Right atrium auricular region (tissue), 2 donors: ENCODE results near the gene ATP6V0A1. TPM values are rescaled to one million over a fixed set of nuclear protein-coding genes. Genes with fewer than 3 reads are reported as not detected.
"Not testable (repeated sequence)": the region's sequence is repeated elsewhere in the genome, so short reads cannot be mapped to it uniquely, and the experiment has no call there.

Experiments
- DNase-seq: peaks from one replicate; pipeline ENCODE4 v3.0.0-alpha.2; 2019; ENCODE audit warnings: low spot score
- H3K27ac ChIP-seq, 2 donors: fragments of 200-600 bp; sonication (generic); 1 replicate in 1 of 2; 2 replicates in 1 of 2; pipeline ENCODE4 v1.5.1; 2016 to 2019
- H3K27me3 ChIP-seq, 2 donors: fragments of 200-600 bp; sonication (generic); one replicate each; pipeline versions ENCODE4 v1.5.1 to v1.6.0; 2017 to 2019
- H3K36me3 ChIP-seq: fragments of 200-600 bp; sonication (generic); one replicate; pipeline ENCODE4 v1.5.1; 2016
- H3K4me1 ChIP-seq, 2 donors: fragments of 200-600 bp; sonication (generic); one replicate each; pipeline versions ENCODE4 v1.5.1 to v1.6.0; 2017 to 2019
- H3K4me3 ChIP-seq, 2 donors: fragments of 200-600 bp; sonication (generic); 1 replicate in 1 of 2; 2 replicates in 1 of 2; pipeline ENCODE4 v1.5.1; 2017 to 2019; ENCODE audit warnings: mild to moderate bottlenecking in 1 of 2, moderate library complexity in 1 of 2
- H3K9me3 ChIP-seq, 2 donors: fragments of 200-600 bp; sonication (generic); one replicate each; pipeline ENCODE4 v1.5.1; 2019
- CTCF ChIP-seq, 2 donors: fragments of 200-600 bp; sonication (generic); IDR thresholded peaks; one replicate each; pipeline ENCODE4 v1.5.1; 2019; ENCODE audit warnings: antibody characterized with exemption in 2 of 2
- total RNA-seq, 2 donors: library from RNA; depleted of rRNA; stranded (reverse); fragments of >200 nt; gene quantifications; one replicate each; pipeline ENCODE4 v1.1.0, GENCODE V29; 2016

The ATP6V0A1 gene
- total RNA-seq, 2 donors from 2014 or later: 38.9 to 67.5 TPM

DNA sequence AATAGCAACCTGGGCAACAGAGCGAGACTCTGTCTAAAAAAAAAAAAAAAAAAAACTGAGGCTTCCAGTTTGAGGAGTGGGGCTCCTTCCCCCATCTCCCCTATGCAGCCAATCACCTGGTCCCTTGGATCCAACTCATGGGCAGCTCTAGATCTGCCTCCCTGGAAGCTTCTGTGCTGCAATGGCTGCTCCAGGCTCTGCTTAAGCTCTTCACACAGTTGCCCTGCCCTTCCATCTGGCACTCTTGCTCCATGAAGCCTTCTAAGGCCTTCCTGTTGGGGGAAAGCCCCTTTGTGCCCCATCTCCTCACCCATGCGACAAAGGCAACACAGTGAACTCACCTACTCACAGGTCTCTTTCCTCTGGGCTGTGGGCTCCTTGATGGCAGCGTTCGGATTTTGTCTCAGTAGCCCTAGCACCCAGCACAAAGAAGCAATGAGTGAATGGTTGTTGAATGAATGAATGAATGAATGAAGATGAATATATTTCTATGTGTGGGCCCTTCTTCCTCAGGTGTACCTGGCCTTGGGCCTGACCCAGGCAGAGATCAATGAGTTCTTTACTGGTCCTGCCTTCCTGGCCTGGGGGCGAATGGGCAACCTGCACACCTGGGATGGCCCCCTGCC is 79.3 kb downstream of the ATP6V0A1 start:
- no peak overlapping the region for H3K4me3 ChIP-seq
- H3K9me3 ChIP-seq: no peaks in the 10 kb centered on the region
- H3K27me3 ChIP-seq: no peaks in the 10 kb centered on the region
- H3K4me1 ChIP-seq: peaks cover 0 to 22% of the 10 kb centered on the region in 2 donors
- no peak for TF ChIP-seq CTCF (IDR thresholded peaks at IDR 0.05)
- no peak for DNase-seq
- no peak overlapping the region for H3K27ac ChIP-seq
- peaks cover 38% of the 10 kb centered on the region for H3K36me3 ChIP-seq

GRCh38 chr17:42538482-42538881 is 79.8 kb downstream of the ATP6V0A1 start:
- Histone ChIP-seq H3K36me3 (peaks cover 40% of the 10 kb centered on the region), H3K27me3 (no peaks in the 10 kb centered on the region), H3K27ac (no peak overlapping the region), H3K4me1 (peaks cover 0 to 22% of the 10 kb centered on the region in 2 donors), H3K9me3 (no peaks in the 10 kb centered on the region), H3K4me3 (no peak overlapping the region)
- TF ChIP-seq CTCF (IDR thresholded peaks at IDR 0.05): no peak
- no peak for DNase-seq

GRCh38 chr17:42540558-42540957 is 81.9 kb downstream of the ATP6V0A1 start:
- not testable (repeated sequence) for H3K4me3 ChIP-seq, H3K27ac ChIP-seq, H3K27me3 ChIP-seq, DNase-seq, H3K9me3 ChIP-seq
- Histone ChIP-seq H3K4me1 (peaks cover 0 to 13% of the 10 kb centered on the region in 2 donors), H3K36me3 (peaks cover 40% of the 10 kb centered on the region)

- Histone ChIP-seq H3K9me3 (no peaks in the 10 kb centered on the region), H3K4me1 (peaks cover 0 to 11% of the 10 kb centered on the region in 2 donors), H3K4me3 (no peak overlapping the region), H3K36me3 (peaks cover 40% of the 10 kb centered on the region), H3K27me3 (no peaks in the 10 kb centered on the region), H3K27ac (no peak overlapping the region)
- TF ChIP-seq CTCF (IDR thresholded peaks at IDR 0.05): no peak
- DNase-seq: no peak
These were observed 82.6 kb downstream of the ATP6V0A1 start for GRCh38 chr17:42541041-42541833.

GRCh38 chr17:42543190-42544079 is 84.8 kb downstream of the ATP6V0A1 start:
- H3K27ac ChIP-seq: no peak overlapping the region

More at GRCh38 chr17:42543190-42544079, 84.8 kb downstream of the ATP6V0A1 start:
- Histone ChIP-seq H3K4me3 (no peak overlapping the region), H3K36me3 (peaks cover 36% of the 10 kb centered on the region), H3K4me1 (peaks cover 0 to 12% of the 10 kb centered on the region in 2 donors), H3K9me3 (no peaks in the 10 kb centered on the region), H3K27me3 (no peaks in the 10 kb centered on the region)
- no peak for TF ChIP-seq CTCF (IDR thresholded peaks at IDR 0.05)
- no peak for DNase-seq
